ENCODE results near the gene SYNE1. TPM values are rescaled to one million over a fixed set of nuclear protein-coding genes. Genes with fewer than 3 reads are reported as not detected.
A peak's percentile ranks its signal among the peaks of the same experiment; 100 is the strongest.

The SYNE1 gene
- total and polyA plus RNA-seq, 7 experiments from 2014 or later: 50.6 to 205 (median 161) TPM

- Mint-ChIP-seq H3K36me3 (peaks cover 31 to 79% (median 61%) of the 10 kb centered on the region in 5 donors), H3K9me3 (peaks cover 0 to 23% (median 12%) of the 10 kb centered on the region in 11 donors), H3K27ac (no peak overlapping the region), H3K27me3 (no peaks in the 10 kb centered on the region), H3K4me3 (no peak overlapping the region), H3K4me1 (peaks cover 0 to 9% (median 2%) of the 10 kb centered on the region in 7 donors)
- ATAC-seq (no peak), DNase-seq (no peak)
- Histone ChIP-seq H3K4me3 (ENCODE audit: low read length) (no peak overlapping the region), H3K9me3 (ENCODE audit: control insufficient read depth in 2 of 3, low read length in 3 of 3) (peaks cover 0 to 12% (median 0%) of the 10 kb centered on the region in 3 experiments), H3K27me3 (ENCODE audit: control insufficient read depth in 2 of 2, insufficient read depth in 2 of 2, low read length in 2 of 2) (no peaks in the 10 kb centered on the region), H3K27ac (ENCODE audit: low read depth, low read length) (no peak overlapping the region), H3K36me3 (ENCODE audit: control insufficient read depth in 2 of 3, insufficient read depth in 3 of 3, low read length in 3 of 3) (peaks cover 4 to 54% (median 15%) of the 10 kb centered on the region in 3 experiments), H3K4me1 (ENCODE audit: control insufficient read depth in 2 of 2, insufficient read depth in 2 of 2, low read length in 2 of 2) (no peaks in the 10 kb centered on the region)
- POLR2A ChIA-PET: no interaction called here
- intact Hi-C loops (cut with micrococcal nuclease): loop anchor here in 1 of 2 donors (10.0 kb wide), 1 partner anchor 779 kb away; no protein-coding TSS in a partner anchor
- CTCF ChIA-PET: interaction anchor here (0.6 to 0.8 kb wide), 3 partner anchors 489 to 588 kb away, joined by 3 to 8 read pairs (median 3); no protein-coding TSS in a partner anchor
Observed at GRCh38 chr6:152263582-152263981, 373.6 kb downstream of the SYNE1 start.

- peaks cover 0 to 59% (median 15%) of the 10 kb centered on the region in 3 experiments for H3K36me3 ChIP-seq (ENCODE audit: control insufficient read depth in 2 of 3, insufficient read depth in 3 of 3, low read length in 3 of 3)
- CTCF ChIA-PET: no interaction called here
- POLR2A ChIA-PET: no interaction called here
Observed at GRCh38 chr6:152261179-152261578, 376.0 kb downstream of the SYNE1 start.

GRCh38 chr6:152259234-152259633 lies 377.9 kb downstream of the SYNE1 start:
- Histone ChIP-seq H3K27me3 (ENCODE audit: control insufficient read depth in 2 of 2, insufficient read depth in 2 of 2, low read length in 2 of 2) (no peaks in the 10 kb centered on the region), H3K27ac (ENCODE audit: low read depth, low read length) (no peak overlapping the region), H3K4me3 (ENCODE audit: low read length) (no peak overlapping the region), H3K9me3 (ENCODE audit: control insufficient read depth in 2 of 3, low read length in 3 of 3) (peaks cover 0 to 12% (median 0%) of the 10 kb centered on the region in 3 experiments), H3K4me1 (ENCODE audit: control insufficient read depth in 2 of 2, insufficient read depth in 2 of 2, low read length in 2 of 2) (no peaks in the 10 kb centered on the region), H3K36me3 (ENCODE audit: control insufficient read depth in 2 of 3, insufficient read depth in 3 of 3, low read length in 3 of 3) (peaks cover 11 to 70% (median 28%) of the 10 kb centered on the region in 3 experiments)
- DNase-seq: no peak
- intact Hi-C loops (cut with micrococcal nuclease): no loop called here
- peaks cover 38 to 86% (median 73%) of the 10 kb centered on the region in 5 donors for H3K36me3 Mint-ChIP-seq
- peaks cover 0 to 17% (median 12%) of the 10 kb centered on the region in 11 donors for H3K9me3 Mint-ChIP-seq
- ChIA-PET POLR2A (no interaction called here), CTCF (interaction anchor here (1.0 kb wide), 1 partner anchor 9 kb away, joined by 3 read pairs; no protein-coding TSS in a partner anchor)
- no peak overlapping the region for H3K4me3 Mint-ChIP-seq
- H3K27me3 Mint-ChIP-seq: no peaks in the 10 kb centered on the region
- H3K4me1 Mint-ChIP-seq: peaks cover 0 to 9% (median 0%) of the 10 kb centered on the region in 7 donors
- H3K27ac Mint-ChIP-seq: peak overlapping the region in 1 of 9 donors; percentile 46
- no peak for ATAC-seq

More at GRCh38 chr6:152261179-152261578, 376.0 kb downstream of the SYNE1 start:
- Histone ChIP-seq H3K4me1 (ENCODE audit: control insufficient read depth in 2 of 2, insufficient read depth in 2 of 2, low read length in 2 of 2) (no peaks in the 10 kb centered on the region), H3K27ac (ENCODE audit: low read depth, low read length) (no peak overlapping the region), H3K4me3 (ENCODE audit: low read length) (no peak overlapping the region), H3K27me3 (ENCODE audit: control insufficient read depth in 2 of 2, insufficient read depth in 2 of 2, low read length in 2 of 2) (no peaks in the 10 kb centered on the region), H3K9me3 (ENCODE audit: control insufficient read depth in 2 of 3, low read length in 3 of 3) (peaks cover 0 to 12% (median 0%) of the 10 kb centered on the region in 3 experiments)
- H3K4me1 Mint-ChIP-seq: peaks cover 0 to 9% (median 0%) of the 10 kb centered on the region in 7 donors
- ATAC-seq (no peak), DNase-seq (no peak)
- peaks cover 33 to 90% (median 72%) of the 10 kb centered on the region in 5 donors for H3K36me3 Mint-ChIP-seq
- H3K27me3 Mint-ChIP-seq: no peaks in the 10 kb centered on the region
- H3K4me3 Mint-ChIP-seq: no peak overlapping the region
- no peak overlapping the region for H3K27ac Mint-ChIP-seq
- intact Hi-C loops (cut with micrococcal nuclease): loop anchor here in 1 of 2 donors (10.0 kb wide), 1 partner anchor 776 kb away; no protein-coding TSS in a partner anchor
- H3K9me3 Mint-ChIP-seq: peaks cover 0 to 23% (median 12%) of the 10 kb centered on the region in 11 donors

- H3K36me3 ChIP-seq (ENCODE audit: control insufficient read depth in 2 of 3, insufficient read depth in 3 of 3, low read length in 3 of 3): peaks cover 11 to 62% (median 21%) of the 10 kb centered on the region in 3 experiments
- Mint-ChIP-seq H3K4me3 (no peak overlapping the region), H3K36me3 (peaks cover 32 to 84% (median 71%) of the 10 kb centered on the region in 5 donors), H3K9me3 (peaks cover 0 to 8% (median 4%) of the 10 kb centered on the region in 11 donors), H3K4me1 (peaks cover 0 to 5% (median 0%) of the 10 kb centered on the region in 7 donors), H3K27ac (no peak overlapping the region), H3K27me3 (no peaks in the 10 kb centered on the region)
- H3K4me3 ChIP-seq (ENCODE audit: low read length): no peak overlapping the region
- ATAC-seq (no peak), DNase-seq (no peak)
- ChIA-PET CTCF (no interaction called here), POLR2A (no interaction called here)
- no peak overlapping the region for H3K27ac ChIP-seq (ENCODE audit: low read depth, low read length)
- intact Hi-C loops (cut with micrococcal nuclease): no loop called here
- no peaks in the 10 kb centered on the region for H3K4me1 ChIP-seq (ENCODE audit: control insufficient read depth in 2 of 2, insufficient read depth in 2 of 2, low read length in 2 of 2)
- no peaks in the 10 kb centered on the region for H3K27me3 ChIP-seq (ENCODE audit: control insufficient read depth in 2 of 2, insufficient read depth in 2 of 2, low read length in 2 of 2)
- H3K9me3 ChIP-seq (ENCODE audit: control insufficient read depth in 2 of 3, low read length in 3 of 3): no peaks in the 10 kb centered on the region
Observed at GRCh38 chr6:152257581-152257980, 379.6 kb downstream of the SYNE1 start.

- DNase-seq: no peak
- H3K9me3 ChIP-seq (ENCODE audit: control insufficient read depth in 2 of 3, low read length in 3 of 3): no peaks in the 10 kb centered on the region
- H3K9me3 Mint-ChIP-seq: no peaks in the 10 kb centered on the region
- peaks cover 14 to 50% (median 34%) of the 10 kb centered on the region in 5 donors for H3K36me3 Mint-ChIP-seq
- no peak overlapping the region for H3K27ac ChIP-seq (ENCODE audit: low read depth, low read length)
- H3K4me3 ChIP-seq (ENCODE audit: low read length): no peak overlapping the region
- no peak overlapping the region for H3K4me3 Mint-ChIP-seq
- H3K4me1 Mint-ChIP-seq: no peaks in the 10 kb centered on the region
- CTCF ChIA-PET: no interaction called here
- ATAC-seq: no peak
- no peak overlapping the region for H3K27ac Mint-ChIP-seq
- POLR2A ChIA-PET: interaction anchor here (0.6 kb wide), 1 partner anchor 36 kb away, joined by 3 read pairs; no protein-coding TSS in a partner anchor
- H3K27me3 ChIP-seq (ENCODE audit: control insufficient read depth in 2 of 2, insufficient read depth in 2 of 2, low read length in 2 of 2): no peaks in the 10 kb centered on the region
- no peaks in the 10 kb centered on the region for H3K27me3 Mint-ChIP-seq
- peaks cover 14 to 59% (median 17%) of the 10 kb centered on the region in 3 experiments for H3K36me3 ChIP-seq (ENCODE audit: control insufficient read depth in 2 of 3, insufficient read depth in 3 of 3, low read length in 3 of 3)
- intact Hi-C loops (cut with micrococcal nuclease): no loop called here
- H3K4me1 ChIP-seq (ENCODE audit: control insufficient read depth in 2 of 2, insufficient read depth in 2 of 2, low read length in 2 of 2): no peaks in the 10 kb centered on the region
Observed at GRCh38 chr6:152250127-152250526, 387.0 kb downstream of the SYNE1 start.

- peak overlapping the region in 3 of 9 donors; percentile 34 to 54 (median 44) for H3K27ac Mint-ChIP-seq
- H3K36me3 Mint-ChIP-seq: peaks cover 17 to 53% (median 29%) of the 10 kb centered on the region in 5 donors
- Histone ChIP-seq H3K4me1 (ENCODE audit: control insufficient read depth in 2 of 2, insufficient read depth in 2 of 2, low read length in 2 of 2) (no peaks in the 10 kb centered on the region), H3K36me3 (ENCODE audit: control insufficient read depth in 2 of 3, insufficient read depth in 3 of 3, low read length in 3 of 3) (peaks cover 7 to 58% (median 20%) of the 10 kb centered on the region in 3 experiments), H3K4me3 (ENCODE audit: low read length) (no peak overlapping the region), H3K27me3 (ENCODE audit: control insufficient read depth in 2 of 2, insufficient read depth in 2 of 2, low read length in 2 of 2) (no peaks in the 10 kb centered on the region), H3K27ac (ENCODE audit: low read depth, low read length) (no peak overlapping the region), H3K9me3 (ENCODE audit: control insufficient read depth in 2 of 3, low read length in 3 of 3) (no peaks in the 10 kb centered on the region)
- POLR2A ChIA-PET: no interaction called here
- ATAC-seq: no peak
- H3K4me3 Mint-ChIP-seq: no peak overlapping the region
- DNase-seq: no peak
- CTCF ChIA-PET: no interaction called here
- no peaks in the 10 kb centered on the region for H3K4me1 Mint-ChIP-seq
- no peaks in the 10 kb centered on the region for H3K9me3 Mint-ChIP-seq
- H3K27me3 Mint-ChIP-seq: no peaks in the 10 kb centered on the region
- intact Hi-C loops (cut with micrococcal nuclease): no loop called here
Observed at GRCh38 chr6:152248980-152249379, 388.2 kb downstream of the SYNE1 start.
